ENCODE data around the gene CECR2.

CECR2 gene

GRCh38 chr22:17578136-17578754 is 209.0 kb downstream of the CECR2 start:
- no peak for DNase-seq

- DNase-seq, result no peak
Measured at GRCh38 chr22:17579535-17579981, 210.3 kb downstream of the CECR2 start.

GRCh38 chr22:17580441-17581031 is 211.3 kb downstream of the CECR2 start:
- DNase-seq, result no peak

- DNase-seq, result no peak
Measured at GRCh38 chr22:17581056-17581455, 211.8 kb downstream of the CECR2 start.

GRCh38 chr22:17581631-17582030 is 212.4 kb downstream of the CECR2 start:
- DNase-seq, result no peak

GRCh38 chr22:17583151-17583550 is 213.9 kb downstream of the CECR2 start:
- DNase-seq, result no peak

- no peak for DNase-seq
Measured at GRCh38 chr22:17586831-17587440, 217.7 kb downstream of the CECR2 start.

- DNase-seq, result no peak
Measured at GRCh38 chr22:17587629-17588028, 218.4 kb downstream of the CECR2 start.

GRCh38 chr22:17588606-17589005 is 219.3 kb downstream of the CECR2 start:
- DNase-seq, result no peak

- no peak for DNase-seq
Measured at GRCh38 chr22:17589810-17590375, 220.6 kb downstream of the CECR2 start.

- DNase-seq, result no peak
Measured at GRCh38 chr22:17590586-17590985, 221.3 kb downstream of the CECR2 start.

- no peak for DNase-seq
Measured at GRCh38 chr22:17592201-17592600, 222.9 kb downstream of the CECR2 start.

GRCh38 chr22:17596226-17596625 is 227.0 kb downstream of the CECR2 start:
- DNase-seq, result no peak

GRCh38 chr22:17597217-17597616 is 228.0 kb downstream of the CECR2 start:
- no peak for DNase-seq

GRCh38 chr22:17598318-17598717 is 229.1 kb downstream of the CECR2 start:
- DNase-seq, result no peak

GRCh38 chr22:17601031-17601430 is 231.8 kb downstream of the CECR2 start:
- DNase-seq, result no peak

GRCh38 chr22:17603668-17604067 is 234.4 kb downstream of the CECR2 start:
- no peak for DNase-seq

GRCh38 chr22:17606496-17606895 is 237.2 kb downstream of the CECR2 start:
- no peak for DNase-seq
